GM18858 (cell line): ENCODE measurements around the gene MAGI2.
"Not testable (repeated sequence)": the region's sequence is repeated elsewhere in the genome, so short reads cannot be mapped to it uniquely, and the experiment has no call there.

ENCODE experiments used
- ATAC-seq: cut with Tn5 transposase; IDR thresholded peaks from one replicate; pipeline ENCODE4 v1.9.1; 2021; ENCODE audit not compliant: unreplicated experiment

MAGI2 gene

GRCh38 chr7:78326876-78327275 is 1126.6 kb downstream of the MAGI2 start:
- no peak for ATAC-seq

- ATAC-seq, result no peak
Measured at GRCh38 chr7:78326189-78326588, 1127.3 kb downstream of the MAGI2 start.

DNA sequence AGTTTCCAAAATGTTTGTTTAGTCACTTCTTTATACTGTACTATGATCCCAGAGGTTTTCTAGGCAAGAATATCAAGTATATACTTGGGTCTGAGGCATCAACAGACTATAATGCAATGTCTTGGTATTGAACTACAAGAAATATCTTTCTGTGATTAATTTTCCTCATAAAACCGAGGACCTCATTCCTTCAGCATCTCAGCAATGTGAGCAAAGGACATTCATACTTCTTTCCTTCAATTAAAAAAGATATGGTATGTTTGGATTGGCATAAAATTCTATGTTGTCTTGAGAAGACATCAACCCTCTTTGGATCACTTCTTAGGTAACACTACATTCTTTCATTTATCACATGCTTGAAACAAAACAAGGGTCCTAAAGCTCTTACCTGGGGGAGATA is 1130.3 kb downstream of the MAGI2 start:
- ATAC-seq, result no peak

- ATAC-seq, result not testable (repeated sequence)
Measured at GRCh38 chr7:78322231-78322630, 1131.2 kb downstream of the MAGI2 start.

GRCh38 chr7:78317371-78317770 is 1136.1 kb downstream of the MAGI2 start:
- ATAC-seq, result no peak

GRCh38 chr7:78316110-78316509 is 1137.4 kb downstream of the MAGI2 start:
- ATAC-seq, result no peak

- no peak for ATAC-seq
Measured at GRCh38 chr7:78315119-78315518, 1138.3 kb downstream of the MAGI2 start.

DNA sequence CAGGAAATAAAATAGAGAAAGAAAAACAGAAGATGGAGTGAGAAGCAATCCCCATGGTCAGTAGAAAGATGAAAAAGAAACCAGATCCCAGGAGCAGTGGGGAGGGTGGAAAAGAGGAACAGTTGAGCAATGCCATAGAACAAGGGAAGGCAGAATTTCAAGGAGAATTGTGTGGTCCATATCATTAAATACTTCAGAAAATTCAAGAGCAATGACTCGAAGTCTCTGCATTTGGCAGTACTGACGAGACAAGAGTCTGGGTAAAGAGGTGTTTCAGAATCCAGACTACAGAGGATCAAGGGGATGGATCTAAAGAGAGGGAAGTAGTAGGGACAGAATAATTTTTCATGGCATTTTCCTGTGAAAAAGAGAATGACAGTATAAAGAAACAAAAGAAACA is 1142.3 kb downstream of the MAGI2 start:
- ATAC-seq, result no peak

- no peak for ATAC-seq
Measured at GRCh38 chr7:78307892-78308291, 1145.6 kb downstream of the MAGI2 start.

GRCh38 chr7:78306634-78307033 is 1146.8 kb downstream of the MAGI2 start:
- ATAC-seq, result no peak

- no peak for ATAC-seq
Measured at GRCh38 chr7:78301407-78301806, 1152.1 kb downstream of the MAGI2 start.

DNA sequence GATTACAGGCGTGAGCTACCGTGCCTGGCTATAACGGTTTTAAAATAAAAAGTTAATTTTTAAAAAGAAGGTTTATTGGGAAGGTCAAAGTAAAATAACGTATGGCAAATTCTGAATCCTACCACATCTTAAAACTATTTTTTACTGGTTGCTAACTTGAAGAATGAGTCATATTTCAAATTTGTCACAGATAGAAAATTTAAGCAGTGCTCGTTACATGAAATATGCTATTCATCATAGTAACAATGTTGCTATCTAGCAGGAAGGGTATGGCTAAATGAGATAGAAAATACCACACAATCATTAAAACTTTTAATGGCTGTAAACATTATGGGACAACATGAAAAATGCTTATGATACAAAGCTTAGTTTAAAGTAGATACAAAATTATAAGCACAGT is 1154.4 kb downstream of the MAGI2 start:
- ATAC-seq, result no peak

DNA sequence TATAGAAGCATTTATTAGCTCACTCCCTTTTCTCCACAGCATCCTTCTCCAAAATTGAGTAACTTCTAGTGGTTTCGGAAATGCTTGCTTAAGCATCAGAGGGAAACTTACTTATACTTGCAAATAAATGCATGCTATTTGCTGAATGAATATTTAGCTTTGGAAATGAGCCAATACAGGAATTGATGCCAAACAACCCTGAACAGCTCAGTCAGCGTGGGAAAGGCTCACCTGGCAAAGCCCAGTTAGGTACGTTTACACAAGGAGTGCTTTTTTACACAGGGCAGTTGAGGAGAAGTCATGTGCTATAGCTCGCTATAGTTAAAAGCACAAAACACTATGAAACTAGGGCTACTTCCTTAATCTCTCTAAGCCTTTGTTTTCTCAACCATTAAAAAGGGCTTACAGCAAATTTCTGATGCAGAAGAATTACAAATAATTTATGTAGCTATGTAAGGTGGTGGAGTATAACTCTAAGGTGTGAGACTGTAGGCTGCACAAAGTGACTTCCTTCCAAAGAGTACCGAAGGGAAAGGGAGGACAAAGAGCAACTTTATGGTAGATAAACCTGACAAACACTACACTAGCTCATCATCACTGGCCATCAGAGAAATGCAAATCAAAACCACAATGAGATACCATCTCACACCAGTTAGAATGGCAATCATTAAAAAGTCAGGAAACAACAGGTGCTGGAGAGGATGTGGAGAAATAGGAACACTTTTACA is 1156.7 kb downstream of the MAGI2 start:
- ATAC-seq, result no peak

GRCh38 chr7:78296046-78296597 is 1157.3 kb downstream of the MAGI2 start:
- no peak for ATAC-seq

- not testable (repeated sequence) for ATAC-seq
Measured at GRCh38 chr7:78289471-78289870, 1164.0 kb downstream of the MAGI2 start.

DNA sequence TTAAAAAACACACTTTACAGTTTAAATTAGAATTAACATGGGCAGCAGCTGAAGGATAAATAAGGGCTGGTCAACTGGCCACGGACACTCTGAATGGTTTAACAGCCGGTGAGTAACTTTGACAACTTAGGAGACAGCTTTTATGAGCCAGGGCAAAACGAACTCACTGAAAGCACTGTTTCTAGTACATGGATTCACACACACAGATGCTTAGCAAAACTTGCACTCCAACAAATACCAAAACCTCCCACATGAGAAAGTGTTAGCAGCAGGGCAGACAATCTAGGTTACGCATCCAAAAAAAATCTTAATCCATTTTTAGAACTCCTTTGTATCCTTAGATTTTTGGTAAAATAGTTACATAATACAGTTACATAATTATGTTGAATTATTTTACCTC is 1168.5 kb downstream of the MAGI2 start:
- ATAC-seq, result no peak

DNA sequence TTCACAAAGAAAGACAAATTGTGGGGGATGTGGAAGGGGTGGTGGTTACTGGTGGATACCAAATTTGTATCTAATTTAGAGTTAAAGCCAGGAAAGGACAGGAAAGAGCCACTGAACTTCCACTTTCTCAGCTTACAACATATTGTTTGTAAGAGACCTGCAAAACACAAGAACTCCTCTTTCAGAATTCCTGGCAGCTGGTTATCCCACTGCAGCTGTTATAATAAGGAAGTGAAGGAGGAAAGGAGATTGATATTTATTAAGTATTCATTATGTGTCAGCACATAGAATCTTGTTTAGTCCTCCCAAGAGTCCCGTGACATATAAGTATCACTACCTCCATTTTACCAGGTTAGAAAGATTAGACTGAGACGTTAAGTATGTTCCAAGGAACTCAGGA is 1173.2 kb downstream of the MAGI2 start:
- ATAC-seq, result no peak

DNA sequence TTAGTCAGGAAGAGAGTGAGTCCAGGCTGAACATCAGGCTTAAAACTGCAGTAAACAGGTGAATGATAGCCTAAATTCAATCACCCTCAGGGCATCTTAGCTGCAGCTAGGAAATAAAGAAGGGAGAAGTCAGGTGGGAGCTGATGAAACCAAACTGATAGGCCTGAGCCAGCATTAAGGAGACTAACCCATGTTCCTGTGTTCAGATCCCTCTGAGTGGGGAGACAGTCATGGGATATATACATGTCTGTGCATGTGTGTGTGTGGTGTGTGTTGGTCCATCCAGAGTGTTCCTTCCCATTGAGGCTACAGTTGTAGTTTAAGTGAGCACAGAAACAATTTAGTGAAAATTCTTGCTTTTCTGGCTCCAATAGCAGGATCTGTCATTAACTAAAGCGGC is 1174.0 kb downstream of the MAGI2 start:
- no peak for ATAC-seq

GRCh38 chr7:78279032-78279431 is 1174.4 kb downstream of the MAGI2 start:
- no peak for ATAC-seq

DNA sequence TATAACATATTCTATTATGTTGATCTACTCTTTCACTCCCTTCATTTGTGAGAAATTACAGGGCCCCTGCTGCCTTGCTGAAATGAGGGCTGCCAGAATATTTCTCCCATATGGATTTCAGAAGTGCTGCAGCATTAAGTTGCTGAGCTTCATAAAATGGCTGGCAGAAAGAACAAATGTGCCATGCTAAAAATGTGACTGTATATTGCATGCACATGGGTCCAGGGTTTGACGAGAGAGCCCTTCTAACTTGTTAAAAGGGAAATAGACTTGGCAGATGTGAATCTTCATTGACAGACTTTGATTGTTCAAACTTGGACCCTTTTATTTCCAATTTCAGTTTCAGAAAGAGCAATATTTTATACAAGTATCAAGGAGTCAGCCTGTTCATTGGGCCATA is 1186.3 kb downstream of the MAGI2 start:
- ATAC-seq, result no peak

GRCh38 chr7:78265486-78265885 is 1188.0 kb downstream of the MAGI2 start:
- ATAC-seq, result no peak

DNA sequence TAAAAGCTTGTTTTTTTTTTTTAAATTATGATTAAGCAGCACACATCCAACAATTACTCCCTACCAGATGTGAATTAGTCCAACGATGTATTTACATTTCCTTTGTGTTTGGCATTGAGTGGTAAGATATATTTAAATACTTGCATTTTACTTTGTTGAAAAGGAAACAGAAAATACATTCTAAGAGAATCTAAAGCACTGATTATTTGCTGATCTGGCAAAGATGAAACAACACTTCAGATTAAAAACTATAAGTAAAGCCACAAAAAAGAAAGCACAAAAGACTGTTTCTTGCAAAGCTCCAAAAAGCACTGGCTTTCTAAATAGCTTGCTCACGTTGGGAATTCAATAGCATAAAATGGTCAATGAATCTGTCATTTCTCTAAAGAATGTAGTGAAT is 1188.4 kb downstream of the MAGI2 start:
- ATAC-seq, result no peak

- ATAC-seq, result no peak
Measured at GRCh38 chr7:78264105-78264504, 1189.4 kb downstream of the MAGI2 start.
